GM12892 (cell line): Measurements from ENCODE around the gene BAIAP2.

Experiments
- POLR2A ChIP-seq: IDR thresholded peaks from 2 replicates; pipeline ENCODE4 v1.6.1; 2011; ENCODE audit warnings: low read depth, low read length, control low read depth
- POLR2AphosphoS5 ChIP-seq: IDR thresholded peaks from 2 replicates; pipeline ENCODE4 v1.6.1; 2011; ENCODE audit warnings: low read depth, low read length, control low read depth
- TAF1 ChIP-seq: IDR thresholded peaks from 2 replicates; pipeline ENCODE4 v1.6.1; 2011; ENCODE audit warnings: low read depth, mild to moderate bottlenecking, control low read depth, low read length, borderline replicate concordance

DNA sequence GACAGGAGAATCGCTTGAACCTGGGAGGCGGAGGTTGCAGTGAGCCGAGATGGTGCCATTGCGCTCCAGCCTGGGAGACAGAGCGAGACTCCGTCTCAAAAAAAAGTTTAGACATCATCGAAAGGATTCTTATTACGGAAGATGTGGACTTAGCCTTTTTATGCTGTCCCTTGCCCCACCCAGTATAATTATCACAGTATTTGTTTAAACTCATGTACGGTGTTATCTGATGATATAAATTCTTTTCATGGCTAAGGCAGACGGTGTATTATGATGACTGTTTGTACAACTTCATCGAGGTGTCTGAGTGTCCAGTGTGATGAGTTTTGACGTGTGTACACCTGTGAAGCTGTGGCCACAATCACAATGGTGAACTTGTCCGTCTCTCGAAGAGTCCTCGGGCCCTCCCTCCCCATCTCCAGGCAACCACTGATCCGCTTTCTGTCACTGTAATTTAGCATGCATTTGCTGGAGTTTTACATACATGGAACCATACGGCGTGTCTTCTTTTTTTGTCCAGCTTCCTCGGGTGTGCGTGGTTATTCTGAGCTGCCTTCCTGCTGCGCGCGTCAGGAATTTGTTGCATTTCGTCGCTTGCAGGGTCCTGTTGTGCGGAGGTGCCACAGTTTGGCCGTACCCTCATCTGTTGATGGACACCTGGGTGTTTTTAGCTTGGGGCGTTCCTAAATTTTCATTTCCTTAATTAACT, 26.2 kb downstream of the BAIAP2 start:
- no peak for TF ChIP-seq POLR2A
- TF ChIP-seq TAF1: no peak
- TF ChIP-seq POLR2AphosphoS5: no peak
